GM12878 (cell line): Measurements from ENCODE around the gene PGLYRP2. TPM values are rescaled to one million over a fixed set of nuclear protein-coding genes. Genes with fewer than 3 reads are reported as not detected.

ENCODE experiments used
- ATAC-seq: fragments of 200-7000 bp; cut with Tn5 transposase; 3 replicates; pipeline ENCODE4 v1.9.1; 2020; ENCODE audit warnings: mild to moderate bottlenecking, moderate library complexity
- BruUV-seq: library from RNA; stranded (reverse); fragments of 400-500 nt; replicated peaks from 2 replicates; lab custom pipeline; 2021; lab: Mats Ljungman, UMichigan
- CTCF ChIA-PET: fragments of 300-600 bp; sonication (Branson Sonifier 250); formaldehyde crosslinking; extraction: SDS; loops from one replicate; lab custom pipeline; 2021; ENCODE audit warnings: inconsistent platforms; lab: Yijun Ruan, JAX
- POLR2A ChIA-PET: fragments of 350-600 bp; formaldehyde crosslinking; extraction: SDS; loops from one replicate; lab custom pipeline; 2021; ENCODE audit warnings: inconsistent platforms; lab: Charles Lee
- RAD21 ChIA-PET: fragments of 300-600 bp; sonication (Branson Sonifier 250); formaldehyde crosslinking; loops from one replicate; lab custom pipeline; 2023; ENCODE audit warnings: antibody characterized with exemption; ENCODE audit not compliant: unreplicated experiment; lab: Charles Lee
- SMC1A ChIA-PET: fragments of 300-600 bp; sonication (Branson Sonifier 250); formaldehyde crosslinking; loops from one replicate; lab custom pipeline; 2023; ENCODE audit not compliant: unreplicated experiment, uncharacterized antibody; lab: Charles Lee
- DNase-seq: peaks from one replicate; pipeline ENCODE4 v3.0.0-alpha.2; 2011; ENCODE audit warnings: low read depth, low spot score
- FAIRE-seq: peaks from 3 replicates; lab custom pipeline; 2011; peaks lifted over from hg19 to GRCh38; lab: Jason Lieb, UNC
- H2AFZ ChIP-seq: 2 replicates; pipeline ENCODE4 v1.6.0; 2011; ENCODE audit warnings: low read depth, low read length, control low read depth; ENCODE audit not compliant: control insufficient read depth
- H3K27ac ChIP-seq: 2 replicates; pipeline ENCODE4 v1.5.1; 2011; ENCODE audit warnings: control low read depth; ENCODE audit not compliant: control insufficient read depth, insufficient read depth
- H3K27me3 ChIP-seq, 2 experiments: replicated peaks in 1 of 2; 2 replicates each; pipeline versions ENCODE4 v1.6.0 to v1.6.1; 2011; ENCODE audit warnings: low read length in 1 of 2; ENCODE audit not compliant: control insufficient read depth in 2 of 2, insufficient read depth in 2 of 2
- H3K36me3 ChIP-seq, 2 experiments: 2 replicates each; pipeline ENCODE4 v1.5.1; 2011; ENCODE audit warnings: low read length in 1 of 2; ENCODE audit not compliant: control insufficient read depth in 2 of 2, insufficient read depth in 2 of 2
- H3K4me1 ChIP-seq: 2 replicates; pipeline ENCODE4 v1.6.1; 2011; ENCODE audit warnings: mild to moderate bottlenecking, low read length, moderate library complexity, mixed read lengths; ENCODE audit not compliant: control insufficient read depth, insufficient read depth
- H3K4me2 ChIP-seq: 2 replicates; pipeline ENCODE4 v1.6.0; 2011; ENCODE audit warnings: control low read depth; ENCODE audit not compliant: control insufficient read depth, insufficient read depth
- H3K4me3 ChIP-seq: fragments of 200-600 bp; sonication (generic); 2 replicates; pipeline ENCODE4 v1.5.1; 2016
- H3K79me2 ChIP-seq: 2 replicates; pipeline ENCODE4 v1.6.0; 2011; ENCODE audit warnings: low read length; ENCODE audit not compliant: control insufficient read depth, insufficient read depth
- H3K9ac ChIP-seq: 2 replicates; pipeline ENCODE4 v1.8.0; 2011; ENCODE audit warnings: low read length, control low read depth, mixed read lengths; ENCODE audit not compliant: control insufficient read depth, insufficient read depth
- H3K9me3 ChIP-seq: replicated peaks from 3 replicates; pipeline ENCODE4 v1.5.1; 2011; ENCODE audit warnings: mild to moderate bottlenecking, low read length; ENCODE audit not compliant: control insufficient read depth, insufficient read depth
- H4K20me1 ChIP-seq: 2 replicates; pipeline ENCODE4 v1.6.0; 2011; ENCODE audit not compliant: control insufficient read depth, insufficient read depth
- E2F4 ChIP-seq: IDR thresholded peaks from 2 replicates; pipeline ENCODE4 v1.6.1; 2012; ENCODE audit warnings: low read depth, low read length, improper control_type of control experiment
- KLF5 ChIP-seq: fragments of 450-650 bp; IDR thresholded peaks from 2 replicates; pipeline ENCODE4 v1.6.1; 2014; ENCODE audit warnings: mild to moderate bottlenecking; ENCODE audit not compliant: partially characterized antibody
- RELB ChIP-seq: fragments of 450-650 bp; IDR thresholded peaks from 2 replicates; pipeline ENCODE4 v1.6.1; 2017; ENCODE audit warnings: low read depth, mild to moderate bottlenecking, moderate library complexity
- SMAD5 ChIP-seq: IDR thresholded peaks from 2 replicates; pipeline ENCODE4 v1.6.1; 2016; ENCODE audit warnings: antibody characterized with exemption, low read depth
- SREBF2 ChIP-seq: IDR thresholded peaks from 2 replicates; pipeline ENCODE4 v1.6.1; 2012; ENCODE audit warnings: mild to moderate bottlenecking, low read length
- SUPT20H ChIP-seq: IDR thresholded peaks from 2 replicates; pipeline ENCODE4 v1.6.1; 2011; ENCODE audit warnings: low read depth, mild to moderate bottlenecking, low read length, moderate library complexity, borderline replicate concordance; ENCODE audit not compliant: control insufficient read depth
- USF1 ChIP-seq: IDR thresholded peaks from 2 replicates; pipeline ENCODE4 v1.6.1; 2011; ENCODE audit warnings: borderline replicate concordance, low read depth, mild to moderate bottlenecking, moderate library complexity, mixed read lengths, low read length; ENCODE audit not compliant: insufficient read depth; ENCODE audit errors: extremely low read length
- ZNF207 ChIP-seq: fragments of 450-650 bp; IDR thresholded peaks from 2 replicates; pipeline ENCODE4 v1.6.1; 2014; ENCODE audit warnings: antibody characterized with exemption, mild to moderate bottlenecking, borderline replicate concordance
- WGBS: methylation state at CpG from one replicate; pipeline ENCODE4 v1.1.6; 2016; ENCODE audit warnings: low lambda C conversion rate; ENCODE audit not compliant: insufficient replicate concordance, insufficient coverage; ENCODE audit errors: missing lambda C conversion rate; 5-methylcytosine and 5-hydroxymethylcytosine counted together
- in situ Hi-C: fragments of 300-500 bp; cut with MboI; formaldehyde crosslinking; loops from 9 replicates; pipeline ENCODE4 v1.14.3; 2018; ENCODE audit warnings: mixed read lengths
- intact Hi-C: fragments of 100-400 bp; cut with micrococcal nuclease; formaldehyde crosslinking; loops from one replicate; pipeline ENCODE4 v1.14.2; 2022; ENCODE audit not compliant: unreplicated experiment
- polyA plus RNA-seq, 11 experiments: library from polyadenylated mRNA; depleted of rRNA in 4 of 11; unstranded in 6 of 11; stranded (reverse) in 5 of 11; fragments of >200 nt; fragmentation: Nextera tagmentation in 4 of 11; fragmentation: Illumina TruSeq in 1 of 11; extraction: Ambion mirVana in 4 of 11; extraction: Trizol in 1 of 11; gene quantifications; 1 replicate in 1 of 11; 2 replicates in 10 of 11; pipeline versions ENCODE4 v1.2.1 to v1.2.3, GENCODE V29; 2011 to 2016; ENCODE audit warnings: inconsistent platforms in 2 of 11, missing spikeins in 2 of 11, low read depth in 1 of 11
- total RNA-seq, 4 experiments: library from RNA; depleted of rRNA in 3 of 4; stranded (reverse); fragments of >200 nt in 3 of 4; fragmentation: Illumina TruSeq in 1 of 4; extraction: Trizol in 1 of 4; gene quantifications; 2 replicates each; pipeline versions ENCODE4 v1.2.1 to v1.2.3, GENCODE V29; 2013 to 2021

PGLYRP2 gene
- total and polyA plus RNA-seq, 10 of the 15 experiments (the other 5 are each of a cell fraction or from before 2014, with no cell fraction given) = 0.15 to 0.48 (median 0.26) TPM; not detected in 5

GRCh38 chr19:15463861-15464371 is 15.4 kb downstream of the PGLYRP2 start (continued):
- no peak for TF ChIP-seq SUPT20H
- no peak for TF ChIP-seq USF1
- peak; percentile 60; the same call in 1 of the 2 replicates for TF ChIP-seq ZNF207
- peak; percentile 43; the same call in 1 of the 2 replicates for TF ChIP-seq RELB
- no peak for TF ChIP-seq E2F4

- H3K36me3 ChIP-seq = peaks cover 11 to 20% of the 10 kb centered on the region in 2 experiments
- no peak overlapping the region for H3K4me2 ChIP-seq
- DNase-seq (no peak), FAIRE-seq (no peak), ATAC-seq (no peak)
- peaks cover 20% of the 10 kb centered on the region for H3K79me2 ChIP-seq
- no peaks in the 10 kb centered on the region for H3K27me3 ChIP-seq
- CTCF ChIA-PET = no interaction called here
- TF ChIP-seq SREBF2 (no peak), KLF5 (no peak), SMAD5 (no peak)
- SMC1A ChIA-PET = interaction anchor here (6.0 kb wide), 1 partner anchor 43 kb away, joined by 26 read pairs; the partner anchor contains the start of gene AKAP8L
- in situ Hi-C loops = no loop called here
- TSS peak; percentile 45 for BruUV-seq
- RAD21 ChIA-PET = no interaction called here
- H3K27ac ChIP-seq = no peak overlapping the region
- H3K9ac ChIP-seq = no peak overlapping the region
- WGBS = 95% methylated on average over 2 of the region's 2 CpGs
- POLR2A ChIA-PET = no interaction called here
- no peak overlapping the region for H3K4me3 ChIP-seq
- intact Hi-C loops = loop anchor here (5.0 to 10.0 kb wide), 2 partner anchors 47 to 84 kb away; partner anchors contain the start of genes AKAP8 and AKAP8L
- H4K20me1 ChIP-seq = no peaks in the 10 kb centered on the region; the same call in 1 of the 2 replicates
- peaks cover 14% of the 10 kb centered on the region for H3K4me1 ChIP-seq
- H2AFZ ChIP-seq = no peak overlapping the region
- H3K9me3 ChIP-seq = no peaks in the 10 kb centered on the region; the same call in 2 of the 3 replicates
Observed at GRCh38 chr19:15461694-15462093, 17.6 kb downstream of the PGLYRP2 start.
